B cell (primary cell): ENCODE data around the gene NME2. TPM values are rescaled to one million over a fixed set of nuclear protein-coding genes. Genes with fewer than 3 reads are reported as not detected.
"Not testable (repeated sequence)": the region's sequence is repeated elsewhere in the genome, so short reads cannot be mapped to it uniquely, and the experiment has no call there.

ENCODE experiments used
- ATAC-seq: fragments of 200-7000 bp; cut with Tn5 transposase; one replicate; pipeline ENCODE4 v1.10.0; 2021; ENCODE audit warnings: low read depth, mild to moderate bottlenecking, moderate number of reproducible peaks, moderate library complexity
- CTCF ChIA-PET: fragments of 350-600 bp; sonication (Branson Sonifier 250); formaldehyde crosslinking; loops from one replicate; lab custom pipeline; 2021; ENCODE audit warnings: antibody characterized with exemption, inconsistent platforms; lab: Charles Lee
- POLR2A ChIA-PET: fragments of 350-600 bp; sonication (Branson Sonifier 250); formaldehyde crosslinking; loops from one replicate; lab custom pipeline; 2021; ENCODE audit warnings: antibody characterized with exemption; lab: Charles Lee
- DNase-seq: peaks from one replicate; pipeline ENCODE4 v3.0.0; 2013
- H2AFZ ChIP-seq: 2 replicates; pipeline ENCODE4 v1.6.1; 2012; ENCODE audit warnings: mild to moderate bottlenecking, low read depth, low read length; ENCODE audit not compliant: insufficient read depth, poor library complexity, severe bottlenecking
- H3K27ac ChIP-seq, 2 donors: 1 replicate in 1 of 2; 2 replicates in 1 of 2; pipeline ENCODE4 v1.5.1; 2012 to 2013; ENCODE audit warnings: low read length in 2 of 2, mild to moderate bottlenecking in 2 of 2, moderate library complexity in 1 of 2
- H3K27me3 ChIP-seq, 4 experiments: fragments of 200-600 bp in 1 of 4; sonication (generic) in 1 of 4; replicated peaks in 1 of 4; 1 replicate in 2 of 4; 2 replicates in 2 of 4; pipeline versions ENCODE4 v1.6.1 to v1.7.0; 2013 to 2016; ENCODE audit warnings: low read length in 3 of 4, mild to moderate bottlenecking in 2 of 4, mixed read lengths in 1 of 4, moderate library complexity in 1 of 4; ENCODE audit not compliant: insufficient read depth in 4 of 4, control insufficient read depth in 3 of 4; ENCODE audit errors: control extremely low read depth in 1 of 4
- H3K36me3 ChIP-seq, 2 experiments: replicated peaks in 1 of 2; 1 replicate in 1 of 2; 2 replicates in 1 of 2; pipeline versions ENCODE4 v1.6.1 to v1.7.1; 2013; ENCODE audit warnings: low read length in 1 of 2; ENCODE audit not compliant: insufficient read depth in 2 of 2, control insufficient read depth in 1 of 2; ENCODE audit errors: control extremely low read depth in 1 of 2, extremely low read depth in 1 of 2
- H3K4me1 ChIP-seq, 2 donors: fragments of 200-600 bp in 1 of 2; sonication (generic) in 1 of 2; 1 replicate in 1 of 2; 2 replicates in 1 of 2; pipeline versions ENCODE4 v1.5.1 to v1.6.1; 2013 to 2017; ENCODE audit warnings: low read length in 2 of 2; ENCODE audit not compliant: control insufficient read depth in 2 of 2, insufficient read depth in 2 of 2
- H3K4me2 ChIP-seq: replicated peaks from 2 replicates; pipeline ENCODE3; 2012; ENCODE audit warnings: mild to moderate bottlenecking, low read depth, low read length; ENCODE audit not compliant: poor library complexity, severe bottlenecking
- H3K4me3 ChIP-seq, 5 experiments: fragments of 200-600 bp in 1 of 5; sonication (generic) in 1 of 5; 1 replicate in 3 of 5; 2 replicates in 2 of 5; pipeline versions ENCODE4 v1.5.1 to v1.7.0; 2011 to 2016; ENCODE audit warnings: low read length in 4 of 5, mild to moderate bottlenecking in 4 of 5, low read depth in 2 of 5, control low read depth in 1 of 5, moderate library complexity in 1 of 5; ENCODE audit not compliant: insufficient read depth in 1 of 5; ENCODE audit errors: control extremely low read depth in 1 of 5, extremely low read depth in 1 of 5
- H3K79me2 ChIP-seq: fragments of 200-600 bp; sonication (generic); one replicate; pipeline ENCODE4 v1.6.0; 2016; ENCODE audit warnings: low read length; ENCODE audit not compliant: control insufficient read depth, insufficient read depth
- H3K9ac ChIP-seq: fragments of 200-600 bp; sonication (generic); 2 replicates; pipeline ENCODE4 v1.6.1; 2017; ENCODE audit warnings: mild to moderate bottlenecking, low read length, moderate library complexity
- H3K9me3 ChIP-seq, 3 donors: one replicate each; pipeline versions ENCODE4 v1.6.1 to v1.7.1; 2013; ENCODE audit warnings: low read length in 2 of 3; ENCODE audit not compliant: control insufficient read depth in 2 of 3, insufficient read depth in 1 of 3; ENCODE audit errors: control extremely low read depth in 1 of 3
- H4K20me1 ChIP-seq: 2 replicates; pipeline ENCODE4 v1.6.0; 2012; ENCODE audit warnings: mild to moderate bottlenecking, low read length; ENCODE audit not compliant: insufficient read depth, control insufficient read depth, poor library complexity, severe bottlenecking
- H3K27ac Mint-ChIP-seq: one replicate; pipeline ENCODE4 v1.8.0; 2021; ENCODE audit warnings: mixed read lengths
- H3K27me3 Mint-ChIP-seq: one replicate; pipeline ENCODE4 v1.8.0; 2021; ENCODE audit warnings: mixed read lengths
- H3K4me1 Mint-ChIP-seq: one replicate; pipeline ENCODE4 v1.8.0; 2021; ENCODE audit warnings: mixed read lengths
- H3K4me3 Mint-ChIP-seq: one replicate; pipeline ENCODE4 v1.8.0; 2021; ENCODE audit warnings: mixed read lengths
- H3K9me3 Mint-ChIP-seq: one replicate; pipeline ENCODE4 v1.8.0; 2022; ENCODE audit warnings: mixed read lengths; ENCODE audit not compliant: insufficient read depth
- CTCF ChIP-seq: fragments of 200-600 bp; IDR thresholded peaks from one replicate; pipeline ENCODE4 v1.8.0; 2022; ENCODE audit warnings: antibody characterized with exemption, mild to moderate bottlenecking
- EZH2 ChIP-seq: IDR thresholded peaks from 2 replicates; pipeline ENCODE4 v1.6.1; 2012; ENCODE audit warnings: borderline replicate concordance, low read depth, mild to moderate bottlenecking, moderate library complexity, low read length; ENCODE audit not compliant: insufficient read depth, poor library complexity, severe bottlenecking
- WGBS: methylation state at CpG from one replicate; pipeline ENCODE4 v1.1.5; 2013; ENCODE audit warnings: missing lambda C conversion rate; ENCODE audit not compliant: insufficient coverage; 5-methylcytosine and 5-hydroxymethylcytosine counted together
- intact Hi-C: fragments of 100-400 bp; cut with micrococcal nuclease; formaldehyde crosslinking; loops from one replicate; pipeline ENCODE4 v1.10.0; 2022
- polyA plus RNA-seq: library from polyadenylated mRNA; depleted of rRNA; stranded (reverse); fragments of >200 nt; gene quantifications from 2 replicates; pipeline ENCODE4 v1.2.3, GENCODE V29; 2012
- total RNA-seq, 2 donors: library from RNA; stranded (reverse); fragments of 120-200 nt in 1 of 2; gene quantifications; 1 replicate in 1 of 2; 2 replicates in 1 of 2; pipeline versions ENCODE4 v1.2.3 to v1.2.4, GENCODE V29; 2013 to 2022

Gene NME2
- total and polyA plus RNA-seq, 2 donors (not counting 1 experiment from before 2014, with no cell fraction given): 154 to 166 TPM

DNA sequence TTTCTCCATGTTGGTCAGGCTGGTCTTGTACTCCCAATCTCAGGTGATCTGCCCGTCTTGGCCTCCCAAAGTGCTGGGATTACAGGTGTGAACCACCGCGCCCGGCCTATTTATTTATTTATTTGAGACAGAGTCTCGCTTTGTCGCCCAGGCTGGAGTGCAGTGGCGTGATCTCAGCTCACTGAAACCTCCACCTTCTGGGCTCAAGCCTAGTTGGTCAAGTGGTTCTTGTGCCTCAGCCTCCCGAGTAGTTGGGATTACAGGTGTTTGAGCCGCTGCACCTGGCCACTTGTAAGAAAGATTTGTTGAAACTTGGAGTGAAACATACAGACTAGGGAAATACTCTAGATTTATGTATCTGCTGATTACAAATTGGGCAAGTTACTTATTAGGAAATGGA, 5.8 kb downstream of the NME2 start:
- intact Hi-C loops, H2AFZ ChIP-seq, H3K9ac ChIP-seq, CTCF ChIA-PET, DNase-seq, H3K27me3 Mint-ChIP-seq, H3K27ac ChIP-seq, ATAC-seq, H3K27ac Mint-ChIP-seq, H3K9me3 ChIP-seq, H4K20me1 ChIP-seq, H3K4me2 ChIP-seq, H3K79me2 ChIP-seq, POLR2A ChIA-PET, H3K27me3 ChIP-seq, H3K9me3 Mint-ChIP-seq, H3K4me1 Mint-ChIP-seq, H3K4me3 Mint-ChIP-seq, H3K4me3 ChIP-seq, H3K4me1 ChIP-seq: not testable (repeated sequence)
- peaks cover 0 to 24% of the 10 kb centered on the region in 2 experiments for H3K36me3 ChIP-seq
- 95% methylated on average over 7 of the region's 9 CpGs for WGBS

DNA sequence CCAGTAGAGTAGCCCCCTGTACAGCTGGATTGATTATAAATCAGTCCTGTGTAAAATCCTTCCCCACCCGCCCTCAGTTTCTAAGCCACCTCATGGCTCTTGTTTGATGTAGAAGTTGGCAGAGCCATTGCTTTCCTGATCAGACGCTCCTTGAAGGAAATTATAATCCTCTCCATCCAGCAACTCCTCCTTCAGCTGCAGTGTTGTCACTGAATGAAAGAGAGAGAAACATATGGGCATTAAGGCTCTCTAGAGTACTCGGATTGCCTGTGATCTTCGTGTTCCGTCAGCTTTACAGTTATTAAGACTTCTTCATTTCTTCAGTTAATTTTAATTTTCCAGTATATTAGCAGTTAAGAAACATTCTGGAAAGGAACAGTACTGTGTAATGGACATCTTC, 14.3 kb downstream of the NME2 start:
- no peak for ATAC-seq
- POLR2A ChIA-PET: no interaction called here
- no peak overlapping the region for H3K4me3 Mint-ChIP-seq

More for the DNA sequence above, 14.3 kb downstream of the NME2 start:
- Histone ChIP-seq H4K20me1 (no peaks in the 10 kb centered on the region), H3K27me3 (no peaks in the 10 kb centered on the region), H3K9ac (no peak overlapping the region), H3K9me3 (no peaks in the 10 kb centered on the region), H3K27ac (no peak overlapping the region), H3K4me1 (no peaks in the 10 kb centered on the region), H3K4me3 (no peak overlapping the region), H3K4me2 (no peak overlapping the region), H3K36me3 (peaks cover 3 to 21% of the 10 kb centered on the region in 2 experiments), H2AFZ (no peak overlapping the region), H3K79me2 (no peaks in the 10 kb centered on the region)
- H3K27ac Mint-ChIP-seq: peak overlapping the region; percentile 65
- intact Hi-C loops: no loop called here
- no peak for TF ChIP-seq CTCF
- no peak for TF ChIP-seq EZH2
- no peaks in the 10 kb centered on the region for H3K9me3 Mint-ChIP-seq
- no CpG with 5 or more reads among the region's 5 CpGs for WGBS
- DNase-seq: no peak
- CTCF ChIA-PET: no interaction called here
- H3K27me3 Mint-ChIP-seq: no peaks in the 10 kb centered on the region
- H3K4me1 Mint-ChIP-seq: no peaks in the 10 kb centered on the region
